HEK293 (cell line): ENCODE measurements around the gene TRIM36.

Experiments
- GFI1B ChIP-seq: fragments of 450-650 bp; formaldehyde crosslinking; IDR thresholded peaks from 2 replicates; pipeline ENCODE4 v1.5.1; 2016; ENCODE audit warnings: missing biosample characterization, missing genetic modification characterization
- IKZF3 ChIP-seq: fragments of 450-650 bp; IDR thresholded peaks from 2 replicates; pipeline ENCODE4 v1.5.0; 2018; ENCODE audit warnings: missing biosample characterization, mild to moderate bottlenecking, missing genetic modification characterization, moderate library complexity
- PRDM10 ChIP-seq: fragments of 450-650 bp; formaldehyde crosslinking; IDR thresholded peaks from 2 replicates; pipeline ENCODE4 v1.5.1; 2016; ENCODE audit warnings: missing biosample characterization, missing genetic modification characterization
- PRDM4 ChIP-seq: fragments of 450-650 bp; formaldehyde crosslinking; IDR thresholded peaks from 2 replicates; pipeline ENCODE4 v1.5.1; 2017; ENCODE audit warnings: missing biosample characterization, missing genetic modification characterization
- PRDM6 ChIP-seq: fragments of 450-650 bp; formaldehyde crosslinking; IDR thresholded peaks from 2 replicates; pipeline ENCODE4 v1.5.1; 2017; ENCODE audit warnings: missing biosample characterization, missing genetic modification characterization
- SP2 ChIP-seq: fragments of 450-650 bp; formaldehyde crosslinking; IDR thresholded peaks from 2 replicates; pipeline ENCODE4 v1.5.1; 2016; ENCODE audit warnings: missing biosample characterization, missing genetic modification characterization
- SP3 ChIP-seq: fragments of 450-650 bp; formaldehyde crosslinking; IDR thresholded peaks from 2 replicates; pipeline ENCODE4 v1.5.1; 2016; ENCODE audit warnings: missing biosample characterization, missing genetic modification characterization
- ZNF10 ChIP-seq: fragments of 450-650 bp; formaldehyde crosslinking; IDR thresholded peaks from 2 replicates; pipeline ENCODE4 v1.5.1; 2017; ENCODE audit warnings: missing biosample characterization, missing genetic modification characterization
- ZNF223 ChIP-seq: fragments of 450-650 bp; formaldehyde crosslinking; IDR thresholded peaks from 2 replicates; pipeline ENCODE4 v1.5.1; 2016; ENCODE audit warnings: missing biosample characterization, missing genetic modification characterization
- ZNF274 ChIP-seq, 2 experiments: fragments of 200-500 bp in 1 of 2; fragments of 450-650 bp in 1 of 2; sonication (Bioruptor generic) in 1 of 2; formaldehyde crosslinking in 1 of 2; IDR thresholded peaks; 2 replicates each; pipeline versions ENCODE4 v1.5.1 to v1.6.1; 2014 to 2016; ENCODE audit warnings: borderline replicate concordance in 1 of 2, inconsistent platforms in 1 of 2, low read length in 1 of 2, missing biosample characterization in 1 of 2, missing genetic modification characterization in 1 of 2
- ZNF335 ChIP-seq: fragments of 450-650 bp; formaldehyde crosslinking; conservative IDR thresholded peaks from 2 replicates; pipeline ENCODE4 v1.5.1; 2016; ENCODE audit warnings: missing biosample characterization, missing genetic modification characterization
- ZNF362 ChIP-seq: fragments of 450-650 bp; formaldehyde crosslinking; IDR thresholded peaks from 2 replicates; pipeline ENCODE4 v1.5.1; 2016; ENCODE audit warnings: missing biosample characterization, missing genetic modification characterization
- ZNF433 ChIP-seq: fragments of 450-650 bp; formaldehyde crosslinking; IDR thresholded peaks from 2 replicates; pipeline ENCODE4 v1.5.1; 2016; ENCODE audit warnings: missing biosample characterization, missing genetic modification characterization, low read depth
- ZNF449 ChIP-seq: fragments of 450-650 bp; formaldehyde crosslinking; IDR thresholded peaks from 2 replicates; pipeline ENCODE4 v1.5.1; 2017; ENCODE audit warnings: missing biosample characterization, mild to moderate bottlenecking, missing genetic modification characterization, moderate library complexity
- ZNF544 ChIP-seq: fragments of 450-650 bp; formaldehyde crosslinking; IDR thresholded peaks from 2 replicates; pipeline ENCODE4 v1.5.0; 2017; ENCODE audit warnings: missing biosample characterization, missing genetic modification characterization
- ZNF561 ChIP-seq: fragments of 450-650 bp; IDR thresholded peaks from 2 replicates; pipeline ENCODE4 v1.5.1; 2018; ENCODE audit warnings: missing biosample characterization, missing genetic modification characterization, borderline replicate concordance
- ZNF580 ChIP-seq: fragments of 450-650 bp; formaldehyde crosslinking; IDR thresholded peaks from 2 replicates; pipeline ENCODE4 v1.5.1; 2016; ENCODE audit warnings: missing biosample characterization, missing genetic modification characterization
- ZNF600 ChIP-seq: fragments of 450-650 bp; formaldehyde crosslinking; IDR thresholded peaks from 2 replicates; pipeline ENCODE4 v1.5.1; 2016; ENCODE audit warnings: missing biosample characterization, missing genetic modification characterization
- ZNF654 ChIP-seq: fragments of 450-650 bp; formaldehyde crosslinking; IDR thresholded peaks from 2 replicates; pipeline ENCODE4 v1.5.1; 2016; ENCODE audit warnings: low read depth, missing biosample characterization, missing genetic modification characterization
- ZNF768 ChIP-seq: fragments of 450-650 bp; formaldehyde crosslinking; IDR thresholded peaks from 2 replicates; pipeline ENCODE4 v1.5.1; 2018; ENCODE audit warnings: missing biosample characterization, mild to moderate bottlenecking, missing genetic modification characterization
- ZNF791 ChIP-seq: fragments of 450-650 bp; formaldehyde crosslinking; IDR thresholded peaks from 2 replicates; pipeline ENCODE4 v1.5.1; 2016; ENCODE audit warnings: missing biosample characterization, missing genetic modification characterization
- ZSCAN23 ChIP-seq: fragments of 450-650 bp; formaldehyde crosslinking; IDR thresholded peaks from 2 replicates; pipeline ENCODE4 v1.5.1; 2016; ENCODE audit warnings: missing biosample characterization, missing genetic modification characterization
- ZSCAN30 ChIP-seq: fragments of 450-650 bp; IDR thresholded peaks from 2 replicates; pipeline ENCODE4 v1.5.1; 2018; ENCODE audit warnings: missing biosample characterization, mild to moderate bottlenecking, missing genetic modification characterization, moderate library complexity
- TF ChIP-seq, protein P1 (sequence below): fragments of 450-650 bp; formaldehyde crosslinking; IDR thresholded peaks from 2 replicates; pipeline ENCODE4 v1.5.1; 2016; ENCODE audit warnings: missing biosample characterization, missing genetic modification characterization

TRIM36 gene

DNA sequence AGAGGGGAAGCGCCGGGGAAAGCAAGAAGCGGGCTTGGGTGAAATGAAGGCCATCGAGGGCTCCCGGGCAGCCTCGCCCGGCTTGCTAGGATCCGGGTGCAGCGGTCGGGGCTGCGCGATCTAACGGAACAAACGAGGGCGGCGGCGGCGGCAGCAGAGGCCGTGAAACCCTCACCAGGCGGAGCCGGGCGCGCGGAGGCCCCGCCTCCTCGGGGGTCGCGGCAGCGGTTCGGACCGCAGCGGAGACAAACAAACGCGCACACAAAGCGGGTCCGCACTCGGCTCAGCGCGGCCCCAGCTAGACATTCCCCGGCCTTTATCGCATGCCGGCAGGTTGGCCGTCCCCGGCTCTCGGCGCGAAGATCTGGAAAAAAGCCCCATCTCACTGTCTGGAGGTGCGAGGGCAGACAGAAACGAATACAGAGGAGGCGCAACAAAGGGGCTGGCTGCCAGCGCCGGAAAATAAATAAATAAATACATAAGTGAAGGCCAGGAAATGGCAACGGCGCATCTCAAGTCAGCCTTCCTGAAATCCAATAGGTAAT lies 10.5 kb upstream of the TRIM36 start (continued):
- TF ChIP-seq IKZF3 = no peak
- TF ChIP-seq ZSCAN30 (tag by site-specific recombination) = peak; percentile 43; the same call in 1 of the 2 replicates
- peak; percentile 61 for TF ChIP-seq SP2 (tag by site-specific recombination)
- TF ChIP-seq GFI1B (tag by site-specific recombination) = no peak
- TF ChIP-seq ZNF561 = peak; percentile 68; the same call in 1 of the 2 replicates
- peak; percentile 50 for TF ChIP-seq ZNF10
- TF ChIP-seq SP3 (tag by site-specific recombination) = peak; percentile 43; the same call in 1 of the 2 replicates
- TF ChIP-seq ZNF335 (tag by site-specific recombination) = peak; percentile 93
- TF ChIP-seq ZNF654 (tag by site-specific recombination) = no peak
- no peak for TF ChIP-seq PRDM10 (tag by site-specific recombination)
- TF ChIP-seq ZNF768 (tag by site-specific recombination) = no peak
- TF ChIP-seq ZNF600 = peak; percentile 59; the same call in 1 of the 2 replicates
- TF ChIP-seq ZNF449 (tag by site-specific recombination) = peak; percentile 87
- no peak for TF ChIP-seq PRDM6 (tag by site-specific recombination)
- no peak for TF ChIP-seq ZSCAN23 (tag by site-specific recombination)
- TF ChIP-seq, protein P1, sequence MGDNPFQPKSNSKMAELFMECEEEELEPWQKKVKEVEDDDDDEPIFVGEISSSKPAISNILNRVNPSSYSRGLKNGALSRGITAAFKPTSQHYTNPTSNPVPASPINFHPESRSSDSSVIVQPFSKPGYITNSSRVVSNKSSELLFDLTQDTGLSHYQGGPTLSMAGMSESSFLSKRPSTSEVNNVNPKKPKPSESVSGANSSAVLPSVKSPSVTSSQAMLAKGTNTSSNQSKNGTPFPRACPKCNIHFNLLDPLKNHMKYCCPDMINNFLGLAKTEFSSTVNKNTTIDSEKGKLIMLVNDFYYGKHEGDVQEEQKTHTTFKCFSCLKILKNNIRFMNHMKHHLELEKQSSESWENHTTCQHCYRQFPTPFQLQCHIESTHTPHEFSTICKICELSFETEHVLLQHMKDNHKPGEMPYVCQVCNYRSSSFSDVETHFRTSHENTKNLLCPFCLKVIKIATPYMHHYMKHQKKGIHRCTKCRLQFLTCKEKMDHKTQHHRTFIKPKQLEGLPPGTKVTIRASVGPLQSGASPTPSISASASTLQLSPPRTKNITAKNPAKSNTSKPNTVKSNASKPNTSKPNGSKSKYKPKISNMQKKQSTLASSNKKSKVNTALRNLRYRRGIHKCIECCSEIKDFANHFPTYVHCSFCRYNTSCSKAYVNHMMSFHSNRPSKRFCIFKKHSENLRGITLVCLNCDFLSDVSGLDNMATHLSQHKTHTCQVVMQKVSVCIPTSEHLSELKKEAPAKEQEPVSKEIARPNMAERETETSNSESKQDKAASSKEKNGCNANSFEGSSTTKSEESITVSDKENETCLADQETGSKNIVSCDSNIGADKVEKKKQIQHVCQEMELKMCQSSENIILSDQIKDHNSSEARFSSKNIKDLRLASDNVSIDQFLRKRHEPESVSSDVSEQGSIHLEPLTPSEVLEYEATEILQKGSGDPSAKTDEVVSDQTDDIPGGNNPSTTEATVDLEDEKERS (tag by site-specific recombination) = no peak
- TF ChIP-seq ZNF433 (tag by site-specific recombination) = no peak
- TF ChIP-seq ZNF544 (tag by site-specific recombination) = no peak
- TF ChIP-seq ZNF223 (tag by site-specific recombination) = no peak
- no peak for TF ChIP-seq ZNF274 (IDR thresholded peaks at IDR 0.05; ENCODE audit: low read length)
- TF ChIP-seq ZNF274 (tag by site-specific recombination; IDR thresholded peaks at IDR 0.05; ENCODE audit: borderline replicate concordance) = no peak
- peak; percentile 39; the same call in 1 of the 2 replicates for TF ChIP-seq PRDM4 (tag by site-specific recombination)
- no peak for TF ChIP-seq ZNF791 (tag by site-specific recombination)
- TF ChIP-seq ZNF580 (tag by site-specific recombination) = no peak
- no peak for TF ChIP-seq ZNF362 (tag by site-specific recombination)
